Upper lobe of left lung (tissue), 6 donors: ENCODE data around the gene KIF25. TPM values are rescaled to one million over a fixed set of nuclear protein-coding genes. Genes with fewer than 3 reads are reported as not detected.

ENCODE experiments used
- ATAC-seq, 2 donors: fragments of 200-7000 bp; cut with Tn5 transposase; one replicate each; pipeline ENCODE4 v1.9.1; 2022; ENCODE audit warnings: mild to moderate bottlenecking in 2 of 2, moderate library complexity in 2 of 2; ENCODE audit not compliant: low FRiP score in 2 of 2
- DNase-seq, 2 donors: peaks; one replicate each; pipeline ENCODE4 v3.0.0-alpha.2; 2019 to 2020
- H3K27ac ChIP-seq, 4 donors: fragments of 200-600 bp; sonication (generic); one replicate each; pipeline ENCODE4 v1.5.1; 2016 to 2019
- H3K27me3 ChIP-seq, 4 donors: fragments of 200-600 bp; sonication (generic); one replicate each; pipeline ENCODE4 v1.5.1; 2017 to 2019
- H3K36me3 ChIP-seq, 4 donors: fragments of 200-600 bp; sonication (generic); one replicate each; pipeline ENCODE4 v1.5.1; 2016 to 2019
- H3K4me1 ChIP-seq, 4 donors: fragments of 200-600 bp; sonication (generic); one replicate each; pipeline ENCODE4 v1.5.1; 2018 to 2019
- H3K4me3 ChIP-seq, 4 donors: fragments of 200-600 bp; sonication (generic); one replicate each; pipeline ENCODE4 v1.5.1; 2017 to 2019; ENCODE audit warnings: mild to moderate bottlenecking in 2 of 4, moderate library complexity in 1 of 4
- H3K9me3 ChIP-seq, 4 donors: fragments of 200-600 bp; sonication (generic); one replicate each; pipeline ENCODE4 v1.5.1; 2018 to 2019
- CTCF ChIP-seq, 6 experiments: fragments of 450-650 bp in 4 of 6; fragments of 200-600 bp in 2 of 6; sonication (generic) in 2 of 6; IDR thresholded peaks; one replicate each; pipeline ENCODE4 v1.5.1; 2016 to 2019; ENCODE audit warnings: antibody characterized with exemption in 6 of 6
- EP300 ChIP-seq, 4 donors: sonication (generic); formaldehyde crosslinking; IDR thresholded peaks; one replicate each; pipeline ENCODE4 v1.5.1; 2017; ENCODE audit warnings: antibody characterized with exemption in 4 of 4, control low read depth in 2 of 4
- POLR2A ChIP-seq, 4 donors: fragments of 450-650 bp; IDR thresholded peaks; one replicate each; pipeline ENCODE4 v1.5.1; 2016 to 2017; ENCODE audit warnings: antibody characterized with exemption in 4 of 4, mild to moderate bottlenecking in 2 of 4
- POLR2AphosphoS5 ChIP-seq, 2 donors: sonication (generic); formaldehyde crosslinking; IDR thresholded peaks; one replicate each; pipeline ENCODE4 v1.5.1; 2017; ENCODE audit warnings: antibody characterized with exemption in 2 of 2
- WGBS, 2 donors: methylation state at CpG; one replicate each; pipeline ENCODE4 v1.1.5; 2017 to 2018; 5-methylcytosine and 5-hydroxymethylcytosine counted together
- total RNA-seq, 6 donors: library from RNA; depleted of rRNA in 4 of 6; stranded (reverse); fragments of >200 nt in 4 of 6; gene quantifications; one replicate each; pipeline versions ENCODE4 v1.1.0 to v1.2.1, GENCODE V29; 2016 to 2021
- donor health status: DM: no; HTN: no; CAD: no; lungs with moderate emphysema.
- donor health status: DM: no; HTN: yes; CAD: no; lungs with severe emphysema.

KIF25 gene
- total RNA-seq, 6 donors from 2014 or later: 0.17 to 0.54 (median 0.30) TPM; not detected in 3

GRCh38 chr6:167990016-167990945 is 7.2 kb upstream of the KIF25 start:
- 95 to 97% methylated on average over 72 to 75 of the region's 75 CpGs for WGBS, 2 donors
- DNase-seq (peak in 1 of 2 donors; percentile 80), ATAC-seq (no peak)
- H3K4me3 ChIP-seq: no peak overlapping the region
- H3K4me1 ChIP-seq: peaks cover 0 to 3% (median 0%) of the 10 kb centered on the region in 4 donors
- no peaks in the 10 kb centered on the region for H3K27me3 ChIP-seq
- H3K36me3 ChIP-seq: no peaks in the 10 kb centered on the region
- H3K9me3 ChIP-seq: no peaks in the 10 kb centered on the region
- H3K27ac ChIP-seq: no peak overlapping the region
- TF ChIP-seq CTCF (IDR thresholded peaks at IDR 0.05) (no peak), POLR2AphosphoS5 (IDR thresholded peaks at IDR 0.05) (no peak), POLR2A (IDR thresholded peaks at IDR 0.05) (no peak), EP300 (IDR thresholded peaks at IDR 0.05) (no peak)

GRCh38 chr6:167993169-167993568 is 4.3 kb upstream of the KIF25 start:
- Histone ChIP-seq H3K27ac (no peak overlapping the region), H3K4me1 (peaks cover 0 to 3% (median 0%) of the 10 kb centered on the region in 4 donors), H3K36me3 (no peaks in the 10 kb centered on the region), H3K9me3 (no peaks in the 10 kb centered on the region), H3K27me3 (no peaks in the 10 kb centered on the region), H3K4me3 (no peak overlapping the region)
- WGBS, 2 donors: 66 to 71% methylated on average over 16 of the region's 16 CpGs
- DNase-seq: no peak
- no peak for ATAC-seq
- peak; percentile 60 to 69 for TF ChIP-seq POLR2AphosphoS5 (IDR thresholded peaks at IDR 0.05)
- TF ChIP-seq CTCF (IDR thresholded peaks at IDR 0.05): no peak
- TF ChIP-seq POLR2A (IDR thresholded peaks at IDR 0.05): no peak
- peak in 1 of 4 donors; percentile 45 for TF ChIP-seq EP300 (IDR thresholded peaks at IDR 0.05)

GRCh38 chr6:167993831-167994230 is 3.6 kb upstream of the KIF25 start:
- TF ChIP-seq EP300 (IDR thresholded peaks at IDR 0.05) (no peak), POLR2AphosphoS5 (IDR thresholded peaks at IDR 0.05) (no peak), POLR2A (IDR thresholded peaks at IDR 0.05) (no peak), CTCF (IDR thresholded peaks at IDR 0.05) (no peak)
- Histone ChIP-seq H3K4me1 (peaks cover 0 to 3% (median 0%) of the 10 kb centered on the region in 4 donors), H3K4me3 (no peak overlapping the region), H3K36me3 (no peaks in the 10 kb centered on the region), H3K27me3 (no peaks in the 10 kb centered on the region), H3K9me3 (no peaks in the 10 kb centered on the region), H3K27ac (no peak overlapping the region)
- WGBS, 2 donors: 86 to 89% methylated on average over 11 of the region's 11 CpGs
- ATAC-seq (no peak), DNase-seq (no peak)

- H3K4me3 ChIP-seq: no peak overlapping the region
- peaks cover 0 to 3% (median 0%) of the 10 kb centered on the region in 4 donors for H3K4me1 ChIP-seq
- DNase-seq: no peak
- ATAC-seq: no peak
- H3K9me3 ChIP-seq: no peaks in the 10 kb centered on the region
- H3K36me3 ChIP-seq: no peaks in the 10 kb centered on the region
- no peaks in the 10 kb centered on the region for H3K27me3 ChIP-seq
- 91 to 93% methylated on average over 10 to 12 of the region's 12 CpGs for WGBS, 2 donors
- H3K27ac ChIP-seq: no peak overlapping the region
- TF ChIP-seq POLR2A (IDR thresholded peaks at IDR 0.05) (no peak), CTCF (IDR thresholded peaks at IDR 0.05) (no peak), EP300 (IDR thresholded peaks at IDR 0.05) (no peak), POLR2AphosphoS5 (IDR thresholded peaks at IDR 0.05) (no peak)
Measured at GRCh38 chr6:167995302-167995701, 2.2 kb upstream of the KIF25 start.
